K562 (cell line): ENCODE measurements around the gene GRK4. TPM values are rescaled to one million over a fixed set of nuclear protein-coding genes. Genes with fewer than 3 reads are reported as not detected.
A peak's percentile ranks its signal among the peaks of the same experiment; 100 is the strongest.

ENCODE experiments used
- ATAC-seq: fragments of 200-7000 bp; cut with Tn5 transposase; 3 replicates; pipeline ENCODE4 v1.9.1; 2020; ENCODE audit warnings: moderate library complexity
- BruUV-seq: library from RNA; stranded (reverse); fragments of 400-500 nt; replicated peaks from 2 replicates; lab custom pipeline; 2021; lab: Mats Ljungman, UMichigan
- CTCF ChIA-PET: fragments of 300-600 bp; formaldehyde crosslinking; extraction: SDS; loops from one replicate; lab custom pipeline; 2021; ENCODE audit warnings: low intra/inter-chr PET ratio; lab: Yijun Ruan, JAX
- POLR2A ChIA-PET: fragments of 300-600, 350-650 bp; sonication (Branson Sonifier 250); formaldehyde crosslinking; extraction: SDS; loops from one replicate; lab custom pipeline; 2021; ENCODE audit warnings: antibody characterized with exemption, inconsistent platforms; lab: Yijun Ruan, JAX
- DNase-seq, 4 experiments: peaks; one replicate each; pipeline versions ENCODE4 v3.0.0 to v3.0.0-alpha.2; 2011 to 2018; ENCODE audit warnings: low spot score in 3 of 4, mixed read lengths in 3 of 4; ENCODE audit errors: extremely low read depth in 1 of 4
- FAIRE-seq: peaks from 2 replicates; lab custom pipeline; 2011; peaks lifted over from hg19 to GRCh38; lab: Jason Lieb, UNC
- H2AFZ ChIP-seq: 2 replicates; pipeline ENCODE4 v1.6.0; 2011; ENCODE audit warnings: low read depth, low read length, control low read depth, inconsistent platforms
- H3K27ac ChIP-seq: fragments of 200-600 bp; 3 replicates; pipeline ENCODE4 v1.8.0; 2011; ENCODE audit warnings: low read depth, mild to moderate bottlenecking, control low read depth, inconsistent platforms, low read length, moderate library complexity, mixed read lengths; ENCODE audit errors: extremely low read depth
- H3K27me3 ChIP-seq, 2 experiments: fragments of 300-600 bp in 1 of 2; 2 replicates in 1 of 2; 3 replicates in 1 of 2; pipeline versions ENCODE4 v1.6.0 to v1.8.0; 2011; ENCODE audit warnings: inconsistent platforms in 2 of 2, low read length in 2 of 2, mild to moderate bottlenecking in 1 of 2, mixed read lengths in 1 of 2, moderate library complexity in 1 of 2; ENCODE audit not compliant: control insufficient read depth in 2 of 2, insufficient read depth in 2 of 2
- H3K36me3 ChIP-seq: fragments of 300-600 bp; 3 replicates; pipeline ENCODE4 v1.8.0; 2011; ENCODE audit warnings: mild to moderate bottlenecking, low read length, inconsistent platforms; ENCODE audit not compliant: control insufficient read depth, insufficient read depth
- H3K4me1 ChIP-seq, 2 experiments: fragments of 200-600 bp in 1 of 2; replicated peaks in 1 of 2; 2 replicates in 1 of 2; 3 replicates in 1 of 2; pipeline versions ENCODE4 v1.5.1 to v1.8.0; 2011; ENCODE audit warnings: inconsistent platforms in 2 of 2, low read length in 2 of 2, mild to moderate bottlenecking in 1 of 2, mixed read lengths in 1 of 2, moderate library complexity in 1 of 2; ENCODE audit not compliant: control insufficient read depth in 2 of 2, insufficient read depth in 2 of 2
- H3K4me2 ChIP-seq: 2 replicates; pipeline ENCODE4 v1.6.1; 2011; ENCODE audit warnings: low read length, control low read depth, inconsistent platforms, mixed read lengths; ENCODE audit not compliant: insufficient read depth
- H3K4me3 ChIP-seq: fragments of 200-600 bp; sonication (generic), shearing (Covaris generic); 2 replicates; pipeline ENCODE4 v1.5.1; 2016; ENCODE audit warnings: control low read depth, inconsistent platforms
- H3K79me2 ChIP-seq: fragments of 200-600 bp; 3 replicates; pipeline ENCODE4 v1.8.0; 2011; ENCODE audit warnings: low read length, inconsistent platforms; ENCODE audit not compliant: control insufficient read depth, insufficient read depth
- H3K9ac ChIP-seq, 2 experiments: 2 replicates each; pipeline versions ENCODE4 v1.6.0 to v1.6.1; 2011; ENCODE audit warnings: low read depth in 2 of 2, low read length in 2 of 2, control low read depth in 1 of 2, inconsistent platforms in 1 of 2, mild to moderate bottlenecking in 1 of 2, mixed read lengths in 1 of 2; ENCODE audit not compliant: insufficient read depth in 1 of 2
- H3K9me1 ChIP-seq: one replicate; pipeline ENCODE4 v1.6.0; 2011; ENCODE audit warnings: inconsistent platforms, mild to moderate bottlenecking, low read length, moderate library complexity; ENCODE audit not compliant: control insufficient read depth, insufficient read depth
- H3K9me3 ChIP-seq: replicated peaks from 2 replicates; pipeline ENCODE4 v1.5.1; 2011; ENCODE audit warnings: low read depth, low read length, inconsistent platforms; ENCODE audit not compliant: control insufficient read depth, insufficient read depth
- H4K20me1 ChIP-seq: replicated peaks from 2 replicates; pipeline ENCODE4 v1.6.1; 2011; ENCODE audit warnings: low read length, inconsistent platforms, mixed read lengths; ENCODE audit not compliant: control insufficient read depth, insufficient read depth
- RERE ChIP-seq: sonication (generic); formaldehyde crosslinking; IDR thresholded peaks from 2 replicates; pipeline ENCODE4 v1.8.0; 2023; ENCODE audit warnings: missing genetic modification reagents, mild to moderate bottlenecking, borderline replicate concordance
- TAF7 ChIP-seq: fragments of 450-650 bp; IDR thresholded peaks from 2 replicates; pipeline ENCODE4 v1.6.1; 2016; ENCODE audit warnings: missing genetic modification characterization, missing compliant biosample characterization
- YY1 ChIP-seq, 3 experiments: IDR thresholded peaks; 2 replicates each; pipeline ENCODE4 v1.6.1; 2011; ENCODE audit warnings: low read length in 2 of 3, mild to moderate bottlenecking in 2 of 3, moderate library complexity in 2 of 3, borderline replicate concordance in 1 of 3, control low read depth in 1 of 3, low read depth in 1 of 3; ENCODE audit not compliant: insufficient read depth in 3 of 3, insufficient replicate concordance in 2 of 3, control insufficient read depth in 1 of 3, insufficient read length in 1 of 3; ENCODE audit errors: extremely low read depth in 1 of 3
- WGBS: fragments of 100-300 bp; shearing (Covaris generic); methylation state at CpG from one replicate; pipeline ENCODE4 v1.1.6; 2016; ENCODE audit warnings: low coverage, mixed read lengths; ENCODE audit not compliant: insufficient coverage; ENCODE audit errors: missing lambda C conversion rate; 5-methylcytosine and 5-hydroxymethylcytosine counted together
- in situ Hi-C: fragments of 300-500 bp; cut with MboI; formaldehyde crosslinking; loops from 4 replicates; pipeline ENCODE4 v1.15.0; 2018; ENCODE audit warnings: inconsistent platforms, mixed read lengths
- intact Hi-C: fragments of 100-400 bp; cut with micrococcal nuclease; formaldehyde crosslinking; loops from 2 replicates; pipeline ENCODE4 v1.14.2; 2022
- polyA plus RNA-seq, 8 experiments: library from polyadenylated mRNA; depleted of rRNA in 4 of 8; stranded (reverse) in 5 of 8; unstranded in 3 of 8; fragments of >200 nt; fragmentation: Nextera tagmentation in 2 of 8; fragmentation: Illumina TruSeq in 1 of 8; extraction: Ambion mirVana in 2 of 8; extraction: Trizol in 1 of 8; gene quantifications; 2 replicates each; pipeline versions ENCODE4 v1.2.1 to v1.2.3, GENCODE V29; 2011 to 2014; ENCODE audit warnings: inconsistent platforms in 1 of 8, missing spikeins in 1 of 8
- total RNA-seq, 7 experiments: library from RNA; depleted of rRNA in 6 of 7; stranded (reverse); fragments of >200 nt in 6 of 7; fragmentation: Illumina TruSeq in 2 of 7; extraction: Trizol in 2 of 7; gene quantifications; 2 replicates each; pipeline versions ENCODE4 v1.2.1 to v1.2.3, GENCODE V29; 2011 to 2021; ENCODE audit warnings: low replicate concordance in 1 of 7
- TF ChIP-seq, protein P1 (sequence below), 2 experiments: fragments of 450-650 bp; conservative IDR thresholded peaks; 2 replicates each; pipeline ENCODE4 v1.6.1; 2017; ENCODE audit warnings: mild to moderate bottlenecking in 2 of 2, moderate library complexity in 2 of 2

The GRK4 gene
- total and polyA plus RNA-seq, 9 of the 15 experiments (the other 6 are each of a cell fraction or from before 2014, with no cell fraction given), result 1.1 to 4.8 (median 2.6) TPM

- TF ChIP-seq, protein P1, sequence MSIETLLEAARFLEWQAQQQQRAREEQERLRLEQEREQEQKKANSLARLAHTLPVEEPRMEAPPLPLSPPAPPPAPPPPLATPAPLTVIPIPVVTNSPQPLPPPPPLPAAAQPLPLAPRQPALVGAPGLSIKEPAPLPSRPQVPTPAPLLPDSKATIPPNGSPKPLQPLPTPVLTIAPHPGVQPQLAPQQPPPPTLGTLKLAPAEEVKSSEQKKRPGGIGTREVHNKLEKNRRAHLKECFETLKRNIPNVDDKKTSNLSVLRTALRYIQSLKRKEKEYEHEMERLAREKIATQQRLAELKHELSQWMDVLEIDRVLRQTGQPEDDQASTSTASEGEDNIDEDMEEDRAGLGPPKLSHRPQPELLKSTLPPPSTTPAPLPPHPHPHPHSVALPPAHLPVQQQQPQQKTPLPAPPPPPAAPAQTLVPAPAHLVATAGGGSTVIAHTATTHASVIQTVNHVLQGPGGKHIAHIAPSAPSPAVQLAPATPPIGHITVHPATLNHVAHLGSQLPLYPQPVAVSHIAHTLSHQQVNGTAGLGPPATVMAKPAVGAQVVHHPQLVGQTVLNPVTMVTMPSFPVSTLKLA (conservative IDR thresholded peaks at IDR 0.05), result no peak
- TF ChIP-seq, all 486 proteins: peak for 0
These were observed 106.4 kb downstream of the GRK4 start (continued) for GRCh38 chr4:3069661-3070199.

- no peak overlapping the region for H3K4me3 ChIP-seq
- TF ChIP-seq RERE, result no peak
- no peak for TF ChIP-seq TAF7 (tag)
- TF ChIP-seq YY1 (IDR thresholded peaks at IDR 0.05; ENCODE audit: borderline replicate concordance in 1 of 3, control insufficient read depth in 1 of 3, extremely low read depth in 1 of 3, insufficient read depth in 3 of 3, insufficient read length in 1 of 3, insufficient replicate concordance in 2 of 3, low read depth in 1 of 3, low read length in 2 of 3), result peak in 1 of 3 experiments; percentile 29
These were observed 107.5 kb downstream of the GRK4 start for GRCh38 chr4:3070709-3071500.

More at GRCh38 chr4:3070709-3071500, 107.5 kb downstream of the GRK4 start:
- Histone ChIP-seq H3K9me1 (no peaks in the 10 kb centered on the region), H3K9me3 (no peaks in the 10 kb centered on the region), H3K9ac (no peak overlapping the region), H3K79me2 (peaks cover 10% of the 10 kb centered on the region), H4K20me1 (peaks cover 4% of the 10 kb centered on the region), H3K27me3 (peaks cover 11 to 32% of the 10 kb centered on the region in 2 experiments), H3K4me2 (no peak overlapping the region), H3K4me1 (peaks cover 4 to 15% of the 10 kb centered on the region in 2 experiments), H3K36me3 (no peaks in the 10 kb centered on the region), H3K27ac (no peak overlapping the region), H2AFZ (peak overlapping the region; percentile 60; the same call in 1 of the 2 replicates)
- ChIA-PET POLR2A (interaction anchor here (1.2 kb wide), 1 partner anchor 12 kb away, joined by 3 read pairs; no protein-coding TSS in a partner anchor), CTCF (no interaction called here)
- intact Hi-C loops (no loop called here), in situ Hi-C loops (no loop called here)
- 32% methylated on average over 3 of the region's 3 CpGs for WGBS
- no peak for FAIRE-seq
- no peak for DNase-seq
- no peak for ATAC-seq
- no TSS peak for BruUV-seq
